Measurements from ENCODE around the gene REPS2. TPM values are rescaled to one million over a fixed set of nuclear protein-coding genes. Genes with fewer than 3 reads are reported as not detected.

The REPS2 gene
- total RNA-seq, 4 donors from 2014 or later, result 10.8 to 37.0 (median 17.5) TPM

- WGBS, 2 donors (ENCODE audit: low coverage in 1 of 2), result 69% methylated on average over 2 of the region's 2 CpGs; no CpG with 5 or more reads in 1 of the 2 donors
Observed at GRCh38 chrX:17056868-17057608, 110.6 kb downstream of the REPS2 start.

GRCh38 chrX:17062065-17062464 is 115.6 kb downstream of the REPS2 start:
- intact Hi-C loops (cut with DNase I; ENCODE audit: low total_unique reads) (no loop called here), in situ Hi-C loops (cut with MboI; ENCODE audit: low pct_ligation_motif_present in 1 of 4, low pct_unique_long_range_greater_than_20kb in 1 of 4, low sequenced_read_pairs in 3 of 4) (no loop called here)
- no peaks in the 10 kb centered on the region for H3K9me3 ChIP-seq
- H3K4me3 ChIP-seq, result no peak overlapping the region
- no peak for DNase-seq
- H3K27ac ChIP-seq, result no peak overlapping the region
- H3K36me3 ChIP-seq, result no peaks in the 10 kb centered on the region
- H3K27me3 ChIP-seq, result no peaks in the 10 kb centered on the region
- no peak for TF ChIP-seq POLR2AphosphoS5 (IDR thresholded peaks at IDR 0.05)
- no peak for TF ChIP-seq POLR2A (IDR thresholded peaks at IDR 0.05)
- TF ChIP-seq EP300 (IDR thresholded peaks at IDR 0.05; ENCODE audit: low read depth), result no peak
- TF ChIP-seq, protein P1, sequence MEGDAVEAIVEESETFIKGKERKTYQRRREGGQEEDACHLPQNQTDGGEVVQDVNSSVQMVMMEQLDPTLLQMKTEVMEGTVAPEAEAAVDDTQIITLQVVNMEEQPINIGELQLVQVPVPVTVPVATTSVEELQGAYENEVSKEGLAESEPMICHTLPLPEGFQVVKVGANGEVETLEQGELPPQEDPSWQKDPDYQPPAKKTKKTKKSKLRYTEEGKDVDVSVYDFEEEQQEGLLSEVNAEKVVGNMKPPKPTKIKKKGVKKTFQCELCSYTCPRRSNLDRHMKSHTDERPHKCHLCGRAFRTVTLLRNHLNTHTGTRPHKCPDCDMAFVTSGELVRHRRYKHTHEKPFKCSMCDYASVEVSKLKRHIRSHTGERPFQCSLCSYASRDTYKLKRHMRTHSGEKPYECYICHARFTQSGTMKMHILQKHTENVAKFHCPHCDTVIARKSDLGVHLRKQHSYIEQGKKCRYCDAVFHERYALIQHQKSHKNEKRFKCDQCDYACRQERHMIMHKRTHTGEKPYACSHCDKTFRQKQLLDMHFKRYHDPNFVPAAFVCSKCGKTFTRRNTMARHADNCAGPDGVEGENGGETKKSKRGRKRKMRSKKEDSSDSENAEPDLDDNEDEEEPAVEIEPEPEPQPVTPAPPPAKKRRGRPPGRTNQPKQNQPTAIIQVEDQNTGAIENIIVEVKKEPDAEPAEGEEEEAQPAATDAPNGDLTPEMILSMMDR (IDR thresholded peaks at IDR 0.05), result no peak
- no peaks in the 10 kb centered on the region for H3K4me1 ChIP-seq

More at GRCh38 chrX:17056868-17057608, 110.6 kb downstream of the REPS2 start:
- Histone ChIP-seq H3K9me3 (no peaks in the 10 kb centered on the region), H3K27ac (no peak overlapping the region), H3K27me3 (no peaks in the 10 kb centered on the region), H3K36me3 (no peaks in the 10 kb centered on the region), H3K4me3 (no peak overlapping the region), H3K4me1 (no peaks in the 10 kb centered on the region)
- intact Hi-C loops (cut with DNase I; ENCODE audit: low total_unique reads), result no loop called here
- in situ Hi-C loops (cut with MboI; ENCODE audit: low pct_ligation_motif_present in 1 of 4, low pct_unique_long_range_greater_than_20kb in 1 of 4, low sequenced_read_pairs in 3 of 4), result no loop called here
- no peak for DNase-seq
- TF ChIP-seq EP300 (IDR thresholded peaks at IDR 0.05; ENCODE audit: low read depth) (no peak), POLR2AphosphoS5 (IDR thresholded peaks at IDR 0.05) (no peak), POLR2A (IDR thresholded peaks at IDR 0.05) (no peak)
- TF ChIP-seq, protein P1 (IDR thresholded peaks at IDR 0.05), result no peak

DNA sequence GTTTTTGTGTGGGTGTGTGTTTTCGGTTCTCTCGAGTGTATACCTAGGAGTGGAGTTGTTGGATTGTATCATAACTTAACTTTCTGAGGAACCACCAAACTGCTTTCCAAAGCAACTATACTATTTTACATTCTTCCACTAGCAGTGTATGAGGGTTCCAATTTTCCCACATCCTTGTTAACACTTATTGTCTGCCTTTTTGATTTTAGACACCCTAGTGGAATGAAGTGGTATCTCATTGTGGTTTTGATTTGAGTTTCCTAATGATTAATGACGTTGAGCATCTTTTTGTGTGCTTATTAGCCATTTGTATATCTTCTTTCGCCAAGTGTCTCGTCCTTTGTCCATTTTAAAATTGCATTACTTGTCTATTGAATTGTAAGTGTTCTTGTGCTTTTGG is 118.6 kb downstream of the REPS2 start:
- H3K9me3 ChIP-seq, result no peaks in the 10 kb centered on the region
- no peak overlapping the region for H3K4me3 ChIP-seq
- no peaks in the 10 kb centered on the region for H3K36me3 ChIP-seq
- DNase-seq, result no peak
- intact Hi-C loops (cut with DNase I; ENCODE audit: low total_unique reads) (no loop called here), in situ Hi-C loops (cut with MboI; ENCODE audit: low pct_ligation_motif_present in 1 of 4, low pct_unique_long_range_greater_than_20kb in 1 of 4, low sequenced_read_pairs in 3 of 4) (no loop called here)
- no peaks in the 10 kb centered on the region for H3K27me3 ChIP-seq
- TF ChIP-seq POLR2A (IDR thresholded peaks at IDR 0.05), result no peak
- TF ChIP-seq EP300 (IDR thresholded peaks at IDR 0.05; ENCODE audit: low read depth), result no peak
- TF ChIP-seq POLR2AphosphoS5 (IDR thresholded peaks at IDR 0.05), result no peak
- TF ChIP-seq, protein P1 (IDR thresholded peaks at IDR 0.05), result no peak
- no peaks in the 10 kb centered on the region for H3K4me1 ChIP-seq
- WGBS, 2 donors (ENCODE audit: low coverage in 1 of 2), result 53 to 77% methylated on average over 5 of the region's 5 CpGs
- H3K27ac ChIP-seq, result no peak overlapping the region

- H3K27ac ChIP-seq, result no peak overlapping the region
- no peaks in the 10 kb centered on the region for H3K4me1 ChIP-seq
- no peaks in the 10 kb centered on the region for H3K9me3 ChIP-seq
- TF ChIP-seq POLR2A (IDR thresholded peaks at IDR 0.05) (no peak), POLR2AphosphoS5 (IDR thresholded peaks at IDR 0.05) (no peak), EP300 (IDR thresholded peaks at IDR 0.05; ENCODE audit: low read depth) (no peak)
- TF ChIP-seq, protein P1 (IDR thresholded peaks at IDR 0.05), result no peak
- intact Hi-C loops (cut with DNase I; ENCODE audit: low total_unique reads) (no loop called here), in situ Hi-C loops (cut with MboI; ENCODE audit: low pct_ligation_motif_present in 1 of 4, low pct_unique_long_range_greater_than_20kb in 1 of 4, low sequenced_read_pairs in 3 of 4) (no loop called here)
- 73% methylated on average over 1 of the region's 1 CpG; no CpG with 5 or more reads in 1 of the 2 donors for WGBS, 2 donors (ENCODE audit: low coverage in 1 of 2)
- H3K4me3 ChIP-seq, result no peak overlapping the region
- no peaks in the 10 kb centered on the region for H3K27me3 ChIP-seq
- H3K36me3 ChIP-seq, result no peaks in the 10 kb centered on the region
- DNase-seq, result no peak
Observed at GRCh38 chrX:17067534-17067933, 121.1 kb downstream of the REPS2 start.

Measured in transverse colon (tissue), 4 donors.